DOHH2 (cell line): ENCODE results near the gene KCNIP1.

ENCODE experiments used
- CTCF ChIP-seq: fragments of 200-600 bp; sonication (generic); IDR thresholded peaks from one replicate; pipeline ENCODE4 v1.5.1; 2014; ENCODE audit warnings: antibody characterized with exemption, mild to moderate bottlenecking, low read depth, low read length; ENCODE audit not compliant: poor library complexity, severe bottlenecking
- EZH2phosphoT487 ChIP-seq: fragments of 200-600 bp; sonication (generic); IDR thresholded peaks from 2 replicates; pipeline ENCODE4 v1.6.1; 2017; ENCODE audit warnings: borderline replicate concordance, mild to moderate bottlenecking, antibody characterized with exemption, low read length, moderate library complexity, mixed read lengths

GRCh38 chr5:170571875-170572852 lies 68.3 kb downstream of the KCNIP1 start:
- 0 out of 2 replicates have a peak, but pooled peaks have one; percentile 16 for TF ChIP-seq EZH2phosphoT487
- TF ChIP-seq CTCF: no peak
